ENCODE results near the gene AGBL5. TPM values are rescaled to one million over a fixed set of nuclear protein-coding genes. Genes with fewer than 3 reads are reported as not detected.

The AGBL5 gene
- total and polyA plus RNA-seq, 2 of the 13 experiments (the other 11 are each of a cell fraction or from before 2014, with no cell fraction given) = 55.9 to 73.3 TPM

- TF ChIP-seq, protein P1, sequence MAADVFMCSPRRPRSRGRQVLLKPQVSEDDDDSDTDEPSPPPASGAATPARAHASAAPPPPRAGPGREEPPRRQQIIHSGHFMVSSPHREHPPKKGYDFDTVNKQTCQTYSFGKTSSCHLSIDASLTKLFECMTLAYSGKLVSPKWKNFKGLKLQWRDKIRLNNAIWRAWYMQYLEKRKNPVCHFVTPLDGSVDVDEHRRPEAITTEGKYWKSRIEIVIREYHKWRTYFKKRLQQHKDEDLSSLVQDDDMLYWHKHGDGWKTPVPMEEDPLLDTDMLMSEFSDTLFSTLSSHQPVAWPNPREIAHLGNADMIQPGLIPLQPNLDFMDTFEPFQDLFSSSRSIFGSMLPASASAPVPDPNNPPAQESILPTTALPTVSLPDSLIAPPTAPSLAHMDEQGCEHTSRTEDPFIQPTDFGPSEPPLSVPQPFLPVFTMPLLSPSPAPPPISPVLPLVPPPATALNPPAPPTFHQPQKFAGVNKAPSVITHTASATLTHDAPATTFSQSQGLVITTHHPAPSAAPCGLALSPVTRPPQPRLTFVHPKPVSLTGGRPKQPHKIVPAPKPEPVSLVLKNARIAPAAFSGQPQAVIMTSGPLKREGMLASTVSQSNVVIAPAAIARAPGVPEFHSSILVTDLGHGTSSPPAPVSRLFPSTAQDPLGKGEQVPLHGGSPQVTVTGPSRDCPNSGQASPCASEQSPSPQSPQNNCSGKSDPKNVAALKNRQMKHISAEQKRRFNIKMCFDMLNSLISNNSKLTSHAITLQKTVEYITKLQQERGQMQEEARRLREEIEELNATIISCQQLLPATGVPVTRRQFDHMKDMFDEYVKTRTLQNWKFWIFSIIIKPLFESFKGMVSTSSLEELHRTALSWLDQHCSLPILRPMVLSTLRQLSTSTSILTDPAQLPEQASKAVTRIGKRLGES (CRISPR knock-in tag; IDR thresholded peaks at IDR 0.05; ENCODE audit: borderline replicate concordance) = no peak
- no peak; the same call in 1 of the 2 replicates for TF ChIP-seq PAX8 (CRISPR knock-in tag; IDR thresholded peaks at IDR 0.05; ENCODE audit: borderline replicate concordance)
- no peak for TF ChIP-seq SRF (IDR thresholded peaks at IDR 0.05; ENCODE audit: low read depth, low read length)
- TF ChIP-seq, protein P2, sequence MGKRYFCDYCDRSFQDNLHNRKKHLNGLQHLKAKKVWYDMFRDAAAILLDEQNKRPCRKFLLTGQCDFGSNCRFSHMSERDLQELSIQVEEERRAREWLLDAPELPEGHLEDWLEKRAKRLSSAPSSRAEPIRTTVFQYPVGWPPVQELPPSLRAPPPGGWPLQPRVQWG (CRISPR knock-in tag; IDR thresholded peaks at IDR 0.05; ENCODE audit: borderline replicate concordance, low read depth) = no peak
- no peak for TF ChIP-seq ZNF329 (CRISPR knock-in tag; IDR thresholded peaks at IDR 0.05; ENCODE audit: low read depth)
- no peak for TF ChIP-seq SP5 (CRISPR knock-in tag; IDR thresholded peaks at IDR 0.05; ENCODE audit: borderline replicate concordance, low read depth)
- no peak for TF ChIP-seq ZNF674 (CRISPR knock-in tag; IDR thresholded peaks at IDR 0.05; ENCODE audit: low read depth)
- no peak for TF ChIP-seq ZNF281 (CRISPR knock-in tag; IDR thresholded peaks at IDR 0.05; ENCODE audit: borderline replicate concordance)
- no peak for TF ChIP-seq RFXANK (CRISPR knock-in tag; IDR thresholded peaks at IDR 0.05)
- no peak for TF ChIP-seq RFX3 (CRISPR knock-in tag; IDR thresholded peaks at IDR 0.05)
- no peak for TF ChIP-seq CEBPB (IDR thresholded peaks at IDR 0.05; ENCODE audit: borderline replicate concordance, low read depth, low read length)
- no peak for TF ChIP-seq ZNF354B (CRISPR knock-in tag; IDR thresholded peaks at IDR 0.05)
- no peak for TF ChIP-seq XBP1 (CRISPR knock-in tag; IDR thresholded peaks at IDR 0.05)
- TF ChIP-seq SYNCRIP (IDR thresholded peaks at IDR 0.05; ENCODE audit: insufficient read depth, low read depth, low read length) = no peak
- TF ChIP-seq SNRNP70 (IDR thresholded peaks at IDR 0.05; ENCODE audit: low read depth, low read length) = no peak
- no peak for TF ChIP-seq ARNT2 (CRISPR knock-in tag; IDR thresholded peaks at IDR 0.05; ENCODE audit: low read depth)
- no peak for TF ChIP-seq PAWR (CRISPR knock-in tag; IDR thresholded peaks at IDR 0.05; ENCODE audit: borderline replicate concordance)
- TF ChIP-seq WIZ (CRISPR knock-in tag; IDR thresholded peaks at IDR 0.05) = no peak
- TF ChIP-seq GLMP (CRISPR knock-in tag; IDR thresholded peaks at IDR 0.05; ENCODE audit: borderline replicate concordance) = no peak
- TF ChIP-seq FOSL1 (CRISPR knock-in tag; IDR thresholded peaks at IDR 0.05; ENCODE audit: borderline replicate concordance) = no peak
- TF ChIP-seq ZBTB10 (CRISPR knock-in tag; IDR thresholded peaks at IDR 0.05; ENCODE audit: borderline replicate concordance) = no peak
Observed at GRCh38 chr2:27085673-27086089, 34.2 kb downstream of the AGBL5 start (continued).

Data from HepG2 (cell line).